Measurements from ENCODE around the gene GLT1D1.

GLT1D1 gene

GRCh38 chr12:128903236-128903635 is 50.0 kb downstream of the GLT1D1 start:
- H3K27me3 ChIP-seq, result no peaks in the 10 kb centered on the region
- H3K27ac ChIP-seq, result no peak overlapping the region
- no peaks in the 10 kb centered on the region for H3K4me1 ChIP-seq
- H3K9ac ChIP-seq, result no peak overlapping the region
- TF ChIP-seq Cebpa-rat (IDR thresholded peaks at IDR 0.05), result no peak
- H4K20me1 ChIP-seq, result no peaks in the 10 kb centered on the region
- peaks cover 0 to 54% (median 15%) of the 10 kb centered on the region in 11 experiments; a peak in 13 of 22 replicates for H3K36me3 ChIP-seq
- no peak overlapping the region for H3K4me3 ChIP-seq
- H3K4me2 ChIP-seq, result no peak overlapping the region
- no peaks in the 10 kb centered on the region for H3K9me3 ChIP-seq (replicated peaks in 1 of 11)

- no peak overlapping the region for H3K9ac ChIP-seq
- H3K9me3 ChIP-seq (replicated peaks in 1 of 11), result no peaks in the 10 kb centered on the region
- no peak overlapping the region for H3K4me2 ChIP-seq
- peaks cover 0 to 13% (median 11%) of the 10 kb centered on the region in 10 experiments; a peak in 12 of 20 replicates for H3K4me1 ChIP-seq
- H3K36me3 ChIP-seq, result peaks cover 0 to 37% (median 9%) of the 10 kb centered on the region in 11 experiments; a peak in 13 of 22 replicates
- no peak overlapping the region for H3K27ac ChIP-seq
- H3K4me3 ChIP-seq, result no peak overlapping the region
- TF ChIP-seq Cebpa-rat (IDR thresholded peaks at IDR 0.05), result no peak
- H4K20me1 ChIP-seq, result no peaks in the 10 kb centered on the region
- peaks cover 0 to 11% (median 0%) of the 10 kb centered on the region in 11 experiments; a peak in 3 of 22 replicates for H3K27me3 ChIP-seq
Observed at GRCh38 chr12:128905003-128905544, 51.8 kb downstream of the GLT1D1 start.

DNA sequence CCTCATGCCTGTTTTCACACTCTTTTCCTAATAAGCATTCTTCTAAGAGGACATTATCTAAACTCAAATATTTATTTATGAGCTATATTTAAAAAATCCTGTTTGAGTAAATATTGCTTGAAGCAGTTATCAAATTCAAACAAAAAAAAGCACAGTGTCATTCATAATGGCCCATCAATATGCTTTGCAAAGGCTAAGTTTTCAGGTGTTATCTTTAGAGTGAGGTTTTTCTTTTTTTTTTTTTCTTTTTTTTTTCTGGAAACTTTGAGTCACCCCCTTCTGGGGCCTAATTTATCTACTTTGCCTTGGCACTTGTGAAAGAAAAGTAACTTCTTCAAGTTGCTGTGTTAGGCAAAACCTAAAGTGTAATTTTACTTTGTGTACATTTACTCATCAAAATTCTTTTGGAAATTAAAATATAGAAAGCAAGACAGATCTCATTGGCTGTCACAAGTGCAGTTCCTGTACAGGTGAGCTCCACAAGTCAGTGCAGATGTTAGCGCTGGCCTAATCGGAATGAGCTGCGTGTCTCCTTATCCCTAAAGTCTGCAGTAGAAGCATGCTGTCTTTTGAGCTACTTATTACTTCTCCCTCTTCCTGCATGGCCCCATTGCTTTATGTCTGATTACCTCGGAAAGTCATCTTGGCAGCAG is 53.3 kb downstream of the GLT1D1 start:
- Histone ChIP-seq H3K4me3 (no peak overlapping the region), H4K20me1 (no peaks in the 10 kb centered on the region), H3K4me2 (no peak overlapping the region), H3K36me3 (peaks cover 0 to 30% (median 0%) of the 10 kb centered on the region in 11 experiments; a peak in 7 of 22 replicates), H3K4me1 (peaks cover 0 to 26% (median 11%) of the 10 kb centered on the region in 10 experiments; a peak in 12 of 20 replicates), H3K9me3 (replicated peaks in 1 of 11) (no peaks in the 10 kb centered on the region), H3K9ac (no peak overlapping the region), H3K27me3 (peaks cover 0 to 25% (median 0%) of the 10 kb centered on the region in 11 experiments; a peak in 4 of 22 replicates), H3K27ac (no peak overlapping the region)
- TF ChIP-seq Cebpa-rat (IDR thresholded peaks at IDR 0.05), result no peak

DNA sequence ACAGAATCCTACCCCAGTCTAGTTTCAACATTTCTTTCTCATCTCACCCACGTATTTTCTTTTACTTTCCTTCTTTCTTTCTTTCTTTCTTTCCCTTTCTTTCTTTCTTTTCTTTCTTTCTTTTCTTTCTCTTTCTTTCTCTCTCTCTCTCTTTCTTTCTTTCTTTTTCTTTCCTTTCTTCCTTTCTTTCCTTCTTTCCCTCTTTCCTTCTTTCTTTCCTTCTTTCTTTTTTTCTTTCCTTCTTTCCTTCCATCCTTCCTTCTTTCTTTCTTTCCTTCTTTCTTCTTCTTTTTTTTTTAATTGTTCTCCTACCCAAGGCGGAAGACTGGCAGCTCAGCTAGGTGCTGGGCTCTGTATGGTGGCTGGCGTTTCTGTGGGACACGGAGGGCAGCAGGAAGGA is 55.0 kb downstream of the GLT1D1 start:
- H3K27ac ChIP-seq, result no peak overlapping the region
- H3K36me3 ChIP-seq, result peaks cover 0 to 18% (median 0%) of the 10 kb centered on the region in 11 experiments; a peak in 5 of 22 replicates
- peaks cover 0 to 3% (median 0%) of the 10 kb centered on the region in 11 experiments; a peak in 1 of 22 replicates for H4K20me1 ChIP-seq
- TF ChIP-seq Cebpa-rat (IDR thresholded peaks at IDR 0.05), result no peak
- H3K9ac ChIP-seq, result no peak overlapping the region
- H3K4me2 ChIP-seq, result no peak overlapping the region
- H3K27me3 ChIP-seq, result peaks cover 0 to 42% (median 0%) of the 10 kb centered on the region in 11 experiments; a peak in 5 of 22 replicates
- H3K4me3 ChIP-seq, result no peak overlapping the region
- peaks cover 0 to 43% (median 24%) of the 10 kb centered on the region in 10 experiments; a peak in 14 of 20 replicates for H3K4me1 ChIP-seq
- no peaks in the 10 kb centered on the region for H3K9me3 ChIP-seq (replicated peaks in 1 of 11)

- Histone ChIP-seq H3K27ac (no peak overlapping the region), H4K20me1 (peaks cover 0 to 16% (median 0%) of the 10 kb centered on the region in 11 experiments; a peak in 3 of 22 replicates), H3K9ac (no peak overlapping the region), H3K36me3 (peaks cover 0 to 15% (median 0%) of the 10 kb centered on the region in 11 experiments; a peak in 3 of 22 replicates), H3K4me1 (peaks cover 6 to 57% (median 38%) of the 10 kb centered on the region in 10 experiments), H3K4me3 (no peak overlapping the region), H3K27me3 (peaks cover 0 to 56% (median 0%) of the 10 kb centered on the region in 11 experiments; a peak in 6 of 22 replicates), H3K4me2 (peak overlapping the region in 8 of 11 experiments; percentile 19 to 57 (median 48); a peak in 13 of 22 replicates), H3K9me3 (replicated peaks in 1 of 11) (no peaks in the 10 kb centered on the region)
- TF ChIP-seq Cebpa-rat (IDR thresholded peaks at IDR 0.05), result no peak
Observed at GRCh38 chr12:128909653-128910052, 56.4 kb downstream of the GLT1D1 start.

DNA sequence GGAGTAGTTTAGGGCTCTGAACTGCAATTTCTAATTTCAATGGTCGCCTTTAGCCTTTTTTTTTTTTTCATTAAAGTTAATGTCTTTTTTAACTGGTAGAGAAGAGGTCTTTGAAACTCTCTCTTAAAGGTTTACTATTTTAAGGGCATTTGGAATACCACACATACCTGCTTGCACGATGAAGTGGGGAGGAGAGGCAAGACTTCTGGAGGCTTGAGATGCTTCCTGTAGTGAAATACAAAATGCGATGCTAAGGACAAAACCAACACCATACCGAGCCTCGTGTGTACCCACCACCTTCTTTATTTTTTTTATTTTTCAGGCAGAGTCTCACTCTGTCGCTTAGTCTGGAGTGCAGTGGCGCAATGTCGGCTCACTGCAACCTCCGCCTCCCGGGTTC is 57.4 kb downstream of the GLT1D1 start:
- no peak for TF ChIP-seq Cebpa-rat (IDR thresholded peaks at IDR 0.05)
- Histone ChIP-seq H3K27me3 (peaks cover 0 to 62% (median 0%) of the 10 kb centered on the region in 11 experiments; a peak in 6 of 22 replicates), H3K4me2 (peak overlapping the region in 2 of 11 experiments; percentile 2 to 3; a peak in 4 of 22 replicates)

DNA sequence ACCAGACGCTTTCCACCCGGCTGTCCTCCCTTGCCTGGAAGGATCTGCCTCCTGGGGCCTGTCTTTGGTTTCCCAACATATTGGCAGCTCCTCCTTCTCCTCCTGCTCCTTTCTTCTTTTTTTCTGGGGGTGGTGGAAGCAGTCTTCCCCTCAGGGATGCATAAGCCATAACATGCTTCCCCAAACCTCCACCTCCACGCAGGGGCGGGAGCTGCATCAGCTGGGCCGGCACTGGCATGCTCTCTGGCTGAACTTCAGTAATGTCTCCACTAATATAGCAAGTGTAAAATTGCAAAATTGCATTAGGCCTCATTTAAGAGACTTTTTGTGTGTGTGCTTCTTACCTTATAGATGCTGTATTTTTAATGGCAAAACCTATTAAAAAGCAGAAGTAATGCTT is 58.6 kb downstream of the GLT1D1 start:
- no peak for TF ChIP-seq Cebpa-rat (IDR thresholded peaks at IDR 0.05)
- Histone ChIP-seq H3K9ac (no peak overlapping the region), H3K4me2 (peak overlapping the region in 6 of 11 experiments; percentile 8 to 74 (median 16); a peak in 5 of 22 replicates), H3K27me3 (peaks cover 0 to 75% (median 0%) of the 10 kb centered on the region in 11 experiments; a peak in 6 of 22 replicates), H4K20me1 (peaks cover 0 to 25% (median 0%) of the 10 kb centered on the region in 11 experiments; a peak in 5 of 22 replicates), H3K4me3 (no peak overlapping the region), H3K9me3 (replicated peaks in 1 of 11) (no peaks in the 10 kb centered on the region), H3K36me3 (peaks cover 0 to 8% (median 0%) of the 10 kb centered on the region in 11 experiments; a peak in 2 of 22 replicates), H3K4me1 (peaks cover 16 to 75% (median 50%) of the 10 kb centered on the region in 10 experiments), H3K27ac (no peak overlapping the region)

More for the DNA sequence above, 57.4 kb downstream of the GLT1D1 start:
- Histone ChIP-seq H4K20me1 (peaks cover 0 to 25% (median 0%) of the 10 kb centered on the region in 11 experiments; a peak in 5 of 22 replicates), H3K9ac (no peak overlapping the region), H3K36me3 (peaks cover 0 to 11% (median 0%) of the 10 kb centered on the region in 11 experiments; a peak in 2 of 22 replicates), H3K9me3 (replicated peaks in 1 of 11) (no peaks in the 10 kb centered on the region), H3K27ac (no peak overlapping the region), H3K4me1 (peaks cover 13 to 66% (median 48%) of the 10 kb centered on the region in 10 experiments), H3K4me3 (no peak overlapping the region)

DNA sequence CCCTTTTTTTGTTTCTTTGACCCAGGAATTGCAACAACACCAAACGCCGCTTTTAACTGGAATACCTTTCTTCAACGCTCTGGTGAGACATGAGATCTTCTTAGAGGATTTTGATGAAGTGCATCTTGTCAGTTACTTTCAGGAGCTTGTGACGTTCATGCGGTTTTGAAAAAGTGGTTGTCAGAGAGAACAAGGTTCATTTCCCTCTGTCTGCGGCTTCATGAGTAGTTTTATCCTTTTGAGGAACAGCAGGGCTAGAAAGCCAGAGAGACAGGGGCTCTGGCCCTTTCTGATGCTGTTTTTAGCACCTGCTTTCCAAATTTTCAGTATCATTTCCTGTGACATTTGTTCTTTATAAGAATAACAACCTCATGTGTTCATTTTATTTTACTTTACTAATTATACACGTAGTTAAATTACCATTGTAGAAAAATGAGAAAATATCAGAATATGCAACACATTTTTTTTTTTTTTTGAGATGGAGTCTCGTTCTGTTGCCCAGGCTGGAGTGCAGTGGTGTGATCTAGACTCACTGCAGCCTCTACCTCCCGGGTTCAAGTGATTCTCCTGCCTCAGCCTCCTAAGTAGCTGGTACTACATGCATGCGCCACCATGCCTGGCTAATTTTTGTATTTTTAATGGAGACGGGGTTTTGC is 61.8 kb downstream of the GLT1D1 start:
- Histone ChIP-seq H3K4me3 (no peak overlapping the region), H3K27me3 (peaks cover 0 to 84% (median 0%) of the 10 kb centered on the region in 11 experiments; a peak in 6 of 22 replicates), H3K9me3 (replicated peaks in 1 of 11) (peaks cover 0 to 6% (median 0%) of the 10 kb centered on the region in 11 experiments; a peak in 3 of 22 replicates), H3K36me3 (peaks cover 0 to 27% (median 8%) of the 10 kb centered on the region in 11 experiments; a peak in 11 of 22 replicates), H3K27ac (peak overlapping the region in 2 of 11 experiments; percentile 11 to 16; a peak in 2 of 22 replicates), H3K4me2 (peak overlapping the region; percentile 66 to 81 (median 74)), H4K20me1 (peaks cover 0 to 25% (median 0%) of the 10 kb centered on the region in 11 experiments; a peak in 5 of 22 replicates), H3K4me1 (peaks cover 19 to 62% (median 40%) of the 10 kb centered on the region in 10 experiments), H3K9ac (0 out of 22 replicates have a peak overlapping the region, but pooled peaks of 1 of the 11 experiments have one; percentile 17)
- no peak for TF ChIP-seq Cebpa-rat (IDR thresholded peaks at IDR 0.05)

All from BLaER1 treated with 17β-estradiol and CSF1 and Interleukin-3, amounts not matched to agents 10 nM and 100 nM (cell line).